ENCODE results near the gene OPN1MW3.
"Not testable (repeated sequence)": the region's sequence is repeated elsewhere in the genome, so short reads cannot be mapped to it uniquely, and the experiment has no call there.

The OPN1MW3 gene

GRCh38 chrX:154248076-154248475 lies 9.3 kb upstream of the OPN1MW3 start:
- H3K4me1 ChIP-seq (ENCODE audit: insufficient read depth, low read length); H3K27me3 ChIP-seq (ENCODE audit: insufficient read depth, low read length); H3K9ac ChIP-seq (ENCODE audit: low read depth, low read length); H3K36me3 ChIP-seq (ENCODE audit: insufficient read depth, low read depth, low read length); H3K27ac ChIP-seq (ENCODE audit: low read length); H3K4me3 ChIP-seq (ENCODE audit: low read length); H3K9me3 ChIP-seq (ENCODE audit: insufficient read depth, low read depth, low read length): not testable (repeated sequence)

GRCh38 chrX:154258711-154259110 lies 1.3 kb downstream of the OPN1MW3 start:
- not testable (repeated sequence) for H3K4me3 ChIP-seq (ENCODE audit: low read length); H3K36me3 ChIP-seq (ENCODE audit: insufficient read depth, low read depth, low read length); H3K9me3 ChIP-seq (ENCODE audit: insufficient read depth, low read depth, low read length); H3K9ac ChIP-seq (ENCODE audit: low read depth, low read length); H3K27ac ChIP-seq (ENCODE audit: low read length); H3K4me1 ChIP-seq (ENCODE audit: insufficient read depth, low read length); H3K27me3 ChIP-seq (ENCODE audit: insufficient read depth, low read length)

- not testable (repeated sequence) for H3K9me3 ChIP-seq (ENCODE audit: insufficient read depth, low read depth, low read length); H3K36me3 ChIP-seq (ENCODE audit: insufficient read depth, low read depth, low read length); H3K27ac ChIP-seq (ENCODE audit: low read length); H3K9ac ChIP-seq (ENCODE audit: low read depth, low read length); H3K27me3 ChIP-seq (ENCODE audit: insufficient read depth, low read length); H3K4me3 ChIP-seq (ENCODE audit: low read length); H3K4me1 ChIP-seq (ENCODE audit: insufficient read depth, low read length)
Observed at GRCh38 chrX:154263072-154263471, 5.7 kb downstream of the OPN1MW3 start.

GRCh38 chrX:154269245-154269644 lies 11.9 kb downstream of the OPN1MW3 start:
- not testable (repeated sequence) for H3K27ac ChIP-seq (ENCODE audit: low read length); H3K27me3 ChIP-seq (ENCODE audit: insufficient read depth, low read length); H3K9me3 ChIP-seq (ENCODE audit: insufficient read depth, low read depth, low read length); H3K9ac ChIP-seq (ENCODE audit: low read depth, low read length); H3K4me3 ChIP-seq (ENCODE audit: low read length); H3K4me1 ChIP-seq (ENCODE audit: insufficient read depth, low read length); H3K36me3 ChIP-seq (ENCODE audit: insufficient read depth, low read depth, low read length)

GRCh38 chrX:154284489-154285338 lies 27.3 kb downstream of the OPN1MW3 start:
- not testable (repeated sequence) for H3K9me3 ChIP-seq (ENCODE audit: insufficient read depth, low read depth, low read length); H3K36me3 ChIP-seq (ENCODE audit: insufficient read depth, low read depth, low read length); H3K9ac ChIP-seq (ENCODE audit: low read depth, low read length); H3K27ac ChIP-seq (ENCODE audit: low read length); H3K27me3 ChIP-seq (ENCODE audit: insufficient read depth, low read length); H3K4me1 ChIP-seq (ENCODE audit: insufficient read depth, low read length); H3K4me3 ChIP-seq (ENCODE audit: low read length)

- H3K4me1 ChIP-seq (ENCODE audit: insufficient read depth, low read length); H3K27ac ChIP-seq (ENCODE audit: low read length); H3K9me3 ChIP-seq (ENCODE audit: insufficient read depth, low read depth, low read length); H3K36me3 ChIP-seq (ENCODE audit: insufficient read depth, low read depth, low read length); H3K27me3 ChIP-seq (ENCODE audit: insufficient read depth, low read length); H3K4me3 ChIP-seq (ENCODE audit: low read length); H3K9ac ChIP-seq (ENCODE audit: low read depth, low read length): not testable (repeated sequence)
Observed at GRCh38 chrX:154286406-154286805, 29.0 kb downstream of the OPN1MW3 start.

- H3K4me3 ChIP-seq (ENCODE audit: low read length), result no peak within 1 kb of the TSS
- H3K9ac ChIP-seq (ENCODE audit: low read depth, low read length), result no peak within 1 kb of the TSS
- H3K9me3 ChIP-seq (ENCODE audit: insufficient read depth, low read depth, low read length), result no peaks in the 10 kb centered on the region
- no peaks in the 10 kb centered on the region for H3K4me1 ChIP-seq (ENCODE audit: insufficient read depth, low read length)
- no peaks in the 10 kb centered on the region for H3K27me3 ChIP-seq (ENCODE audit: insufficient read depth, low read length)
- no peaks in the 10 kb centered on the region for H3K36me3 ChIP-seq (ENCODE audit: insufficient read depth, low read depth, low read length)
- no peak within 1 kb of the TSS for H3K27ac ChIP-seq (ENCODE audit: low read length)
Observed at GRCh38 chrX:154294791-154295574, 37.6 kb downstream of the OPN1MW3 start, which contains the start of gene TEX28. Gene TEX28, minus strand, starts transcription at chrX:154295124. Its CDS starts 3,007 bp downstream, at chrX:154292117.

GRCh38 chrX:154295664-154296310 lies 38.4 kb downstream of the OPN1MW3 start, which contains the start of gene TKTL1:
Gene TKTL1, plus strand, starts transcription at chrX:154295795. Its CDS starts 65 bp downstream, at chrX:154295860.
- H3K27me3 ChIP-seq (ENCODE audit: insufficient read depth, low read length), result no peaks in the 10 kb centered on the region
- H3K36me3 ChIP-seq (ENCODE audit: insufficient read depth, low read depth, low read length), result no peaks in the 10 kb centered on the region
- H3K27ac ChIP-seq (ENCODE audit: low read length), result no peak within 1 kb of the TSS
- no peak within 1 kb of the TSS for H3K4me3 ChIP-seq (ENCODE audit: low read length)
- H3K9ac ChIP-seq (ENCODE audit: low read depth, low read length), result no peak within 1 kb of the TSS
- H3K4me1 ChIP-seq (ENCODE audit: insufficient read depth, low read length), result no peaks in the 10 kb centered on the region
- no peaks in the 10 kb centered on the region for H3K9me3 ChIP-seq (ENCODE audit: insufficient read depth, low read depth, low read length)

GRCh38 chrX:154296731-154297130 lies 39.3 kb downstream of the OPN1MW3 start:
- Histone ChIP-seq H3K4me3 (ENCODE audit: low read length) (no peak overlapping the region), H3K4me1 (ENCODE audit: insufficient read depth, low read length) (no peaks in the 10 kb centered on the region), H3K9me3 (ENCODE audit: insufficient read depth, low read depth, low read length) (no peaks in the 10 kb centered on the region), H3K36me3 (ENCODE audit: insufficient read depth, low read depth, low read length) (no peaks in the 10 kb centered on the region), H3K9ac (ENCODE audit: low read depth, low read length) (no peak overlapping the region), H3K27ac (ENCODE audit: low read length) (no peak overlapping the region), H3K27me3 (ENCODE audit: insufficient read depth, low read length) (no peaks in the 10 kb centered on the region)

- H3K9me3 ChIP-seq (ENCODE audit: insufficient read depth, low read depth, low read length), result no peaks in the 10 kb centered on the region
- no peak overlapping the region for H3K9ac ChIP-seq (ENCODE audit: low read depth, low read length)
- H3K27ac ChIP-seq (ENCODE audit: low read length), result no peak overlapping the region
- H3K27me3 ChIP-seq (ENCODE audit: insufficient read depth, low read length), result no peaks in the 10 kb centered on the region
- H3K4me3 ChIP-seq (ENCODE audit: low read length), result no peak overlapping the region
- H3K36me3 ChIP-seq (ENCODE audit: insufficient read depth, low read depth, low read length), result no peaks in the 10 kb centered on the region
- no peaks in the 10 kb centered on the region for H3K4me1 ChIP-seq (ENCODE audit: insufficient read depth, low read length)
Observed at GRCh38 chrX:154298312-154298711, 40.9 kb downstream of the OPN1MW3 start.

- no peak overlapping the region for H3K4me3 ChIP-seq (ENCODE audit: low read length)
- no peaks in the 10 kb centered on the region for H3K9me3 ChIP-seq (ENCODE audit: insufficient read depth, low read depth, low read length)
- no peaks in the 10 kb centered on the region for H3K4me1 ChIP-seq (ENCODE audit: insufficient read depth, low read length)
- H3K36me3 ChIP-seq (ENCODE audit: insufficient read depth, low read depth, low read length), result no peaks in the 10 kb centered on the region
- no peaks in the 10 kb centered on the region for H3K27me3 ChIP-seq (ENCODE audit: insufficient read depth, low read length)
- no peak overlapping the region for H3K27ac ChIP-seq (ENCODE audit: low read length)
- no peak overlapping the region for H3K9ac ChIP-seq (ENCODE audit: low read depth, low read length)
Observed at GRCh38 chrX:154300816-154301215, 43.4 kb downstream of the OPN1MW3 start.

Measured in iPS-20b (cell line).